WTC11 (cell line): ENCODE data around the gene AGBL1. TPM values are rescaled to one million over a fixed set of nuclear protein-coding genes. Genes with fewer than 3 reads are reported as not detected.

ENCODE experiments used
- ATAC-seq: fragments of 200-7000 bp; cut with Tn5 transposase; 2 replicates; pipeline ENCODE4 v1.10.0; 2021; ENCODE audit warnings: mild to moderate bottlenecking, moderate library complexity
- CTCF ChIA-PET: fragments of 300-600 bp; sonication (Branson Sonifier 250); formaldehyde crosslinking; loops from one replicate; lab custom pipeline; 2021; ENCODE audit warnings: antibody characterized with exemption; lab: Charles Lee
- POLR2A ChIA-PET: fragments of 350-600 bp; sonication (Branson Sonifier 250); formaldehyde crosslinking; loops from one replicate; lab custom pipeline; 2021; ENCODE audit warnings: antibody characterized with exemption; lab: Charles Lee
- DNase-seq: peaks from one replicate; pipeline ENCODE4 v3.0.0; 2021; ENCODE audit warnings: low spot score
- H3K27ac Mint-ChIP-seq: 2 replicates; pipeline ENCODE4 v1.8.0; 2021; ENCODE audit warnings: mixed read lengths
- H3K27me3 Mint-ChIP-seq: 2 replicates; pipeline ENCODE4 v1.8.0; 2021; ENCODE audit warnings: low read depth, mild to moderate bottlenecking, moderate library complexity, mixed read lengths
- H3K36me3 Mint-ChIP-seq: 2 replicates; pipeline ENCODE4 v1.8.0; 2021; ENCODE audit warnings: mixed read lengths
- H3K4me1 Mint-ChIP-seq: 2 replicates; pipeline ENCODE4 v1.8.0; 2022; ENCODE audit warnings: mixed read lengths
- H3K4me3 Mint-ChIP-seq: 2 replicates; pipeline ENCODE4 v1.8.0; 2021; ENCODE audit warnings: mild to moderate bottlenecking, moderate library complexity, mixed read lengths
- H3K9me3 Mint-ChIP-seq: 2 replicates; pipeline ENCODE4 v1.8.0; 2021; ENCODE audit warnings: mixed read lengths
- ATF1 ChIP-seq: sonication (generic); formaldehyde crosslinking; IDR thresholded peaks from 2 replicates; pipeline ENCODE4 v1.8.1; 2023; ENCODE audit warnings: mild to moderate bottlenecking, moderate library complexity, missing genetic modification reagents
- CREB1 ChIP-seq: sonication (generic); formaldehyde crosslinking; IDR thresholded peaks from 2 replicates; pipeline ENCODE4 v1.8.0; 2023; ENCODE audit warnings: mild to moderate bottlenecking, missing genetic modification reagents
- EMX1 ChIP-seq: fragments of 250-450 bp; sonication (Bioruptor Pico); IDR thresholded peaks from 2 replicates; pipeline ENCODE4 v1.8.0; 2021; ENCODE audit warnings: mild to moderate bottlenecking
- ESRRA ChIP-seq: sonication (generic); formaldehyde crosslinking; IDR thresholded peaks from 2 replicates; pipeline ENCODE4 v1.8.1; 2022; ENCODE audit warnings: mild to moderate bottlenecking, missing genetic modification reagents, borderline replicate concordance
- HMGA2 ChIP-seq: fragments of 250-450 bp; sonication (Bioruptor Pico); IDR thresholded peaks from 2 replicates; pipeline ENCODE4 v1.4.0; 2021; ENCODE audit warnings: mild to moderate bottlenecking, moderate library complexity
- IRF2 ChIP-seq: sonication (generic); formaldehyde crosslinking; IDR thresholded peaks from 2 replicates; pipeline ENCODE4 v1.8.0; 2022; ENCODE audit warnings: low read depth, missing genetic modification reagents, borderline replicate concordance
- NFE2L1 ChIP-seq: sonication (generic); formaldehyde crosslinking; IDR thresholded peaks from 2 replicates; pipeline ENCODE4 v1.8.1; 2023; ENCODE audit warnings: missing genetic modification reagents
- OVOL2 ChIP-seq: fragments of 250-450 bp; sonication (Bioruptor Pico); IDR thresholded peaks from 2 replicates; pipeline ENCODE4 v1.9.0; 2021; ENCODE audit warnings: mild to moderate bottlenecking, borderline replicate concordance
- RELA ChIP-seq: sonication (generic); formaldehyde crosslinking; IDR thresholded peaks from 2 replicates; pipeline ENCODE4 v1.8.1; 2022; ENCODE audit warnings: missing genetic modification reagents, mild to moderate bottlenecking, borderline replicate concordance
- SMAD3 ChIP-seq: sonication (generic); formaldehyde crosslinking; IDR thresholded peaks from 2 replicates; pipeline ENCODE4 v1.8.0; 2022; ENCODE audit warnings: missing genetic modification reagents, mild to moderate bottlenecking, borderline replicate concordance
- TEAD4 ChIP-seq: sonication (generic); formaldehyde crosslinking; IDR thresholded peaks from 2 replicates; pipeline ENCODE4 v1.8.0; 2022; ENCODE audit warnings: mild to moderate bottlenecking, missing genetic modification reagents
- TP53 ChIP-seq: sonication (generic); formaldehyde crosslinking; IDR thresholded peaks from 2 replicates; pipeline ENCODE4 v1.8.1; 2023; ENCODE audit warnings: mild to moderate bottlenecking, missing genetic modification reagents
- ZBTB21 ChIP-seq: sonication (generic); formaldehyde crosslinking; IDR thresholded peaks from 2 replicates; pipeline ENCODE4 v1.8.1; 2023; ENCODE audit warnings: mild to moderate bottlenecking, missing genetic modification reagents, borderline replicate concordance
- ZNF121 ChIP-seq: sonication (generic); formaldehyde crosslinking; IDR thresholded peaks from 2 replicates; pipeline ENCODE4 v1.8.0; 2023; ENCODE audit warnings: missing genetic modification reagents
- ZNF219 ChIP-seq: sonication (generic); formaldehyde crosslinking; IDR thresholded peaks from 2 replicates; pipeline ENCODE4 v1.8.0; 2023; ENCODE audit warnings: missing genetic modification reagents, mild to moderate bottlenecking, borderline replicate concordance
- ZNF317 ChIP-seq: sonication (generic); formaldehyde crosslinking; IDR thresholded peaks from 2 replicates; pipeline ENCODE4 v1.8.1; 2023; ENCODE audit warnings: low read depth, mild to moderate bottlenecking, moderate library complexity, missing genetic modification reagents, borderline replicate concordance
- ZNF416 ChIP-seq: fragments of 250-450 bp; sonication (Bioruptor Pico); IDR thresholded peaks from 2 replicates; pipeline ENCODE4 v1.9.0; 2021; ENCODE audit warnings: mild to moderate bottlenecking, inconsistent platforms
- total RNA-seq: library from RNA; stranded (reverse); gene quantifications from 3 replicates; pipeline ENCODE4 v1.2.3, GENCODE V29; 2021
- TF ChIP-seq, protein P1 (sequence below): sonication (generic); formaldehyde crosslinking; IDR thresholded peaks from 2 replicates; pipeline ENCODE4 v1.8.0; 2023; ENCODE audit warnings: missing genetic modification reagents, mild to moderate bottlenecking, borderline replicate concordance
- TF ChIP-seq, protein P2 (sequence below): sonication (generic); formaldehyde crosslinking; IDR thresholded peaks from 2 replicates; pipeline ENCODE4 v1.8.1; 2022; ENCODE audit warnings: mild to moderate bottlenecking, missing genetic modification reagents, moderate library complexity, borderline replicate concordance
- TF ChIP-seq, protein P3 (sequence below): sonication (generic); formaldehyde crosslinking; IDR thresholded peaks from 2 replicates; pipeline ENCODE4 v1.8.1; 2023; ENCODE audit warnings: mild to moderate bottlenecking, missing genetic modification reagents
- TF ChIP-seq, protein P4 (sequence below): sonication (generic); formaldehyde crosslinking; IDR thresholded peaks from 2 replicates; pipeline ENCODE4 v1.8.1; 2023; ENCODE audit warnings: mild to moderate bottlenecking, missing genetic modification reagents, moderate library complexity
- TF ChIP-seq, protein P5 (sequence below): sonication (generic); formaldehyde crosslinking; IDR thresholded peaks from 2 replicates; pipeline ENCODE4 v1.8.0; 2022; ENCODE audit warnings: mild to moderate bottlenecking, missing genetic modification reagents
- TF ChIP-seq, protein P6 (sequence below): sonication (generic); formaldehyde crosslinking; IDR thresholded peaks from 2 replicates; pipeline ENCODE4 v1.8.0; 2023; ENCODE audit warnings: missing genetic modification reagents

The AGBL1 gene
- total RNA-seq, 1 experiment from 2014 or later: not detected

DNA sequence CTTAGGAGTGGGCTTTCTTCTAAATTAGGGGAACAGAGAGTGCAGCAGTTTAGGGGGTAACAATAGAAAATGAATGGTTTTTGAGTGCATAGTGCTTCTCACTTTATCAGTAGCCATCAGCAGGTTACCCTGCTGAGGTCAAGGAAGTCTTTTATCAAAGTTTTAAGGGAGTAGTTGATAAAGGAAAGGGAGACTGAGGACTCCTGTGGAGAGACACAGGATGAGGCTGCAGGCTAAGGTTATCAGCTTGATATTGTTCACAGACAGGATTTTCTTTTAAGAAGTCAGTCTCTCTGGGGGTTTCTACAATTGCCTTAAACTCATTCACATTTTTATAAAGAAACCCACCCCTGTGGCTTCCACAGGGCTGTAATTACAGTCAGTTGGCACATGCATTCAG lies 205.0 kb downstream of the AGBL1 start:
- peaks cover 9% of the 10 kb centered on the region for H3K4me1 Mint-ChIP-seq
- TF ChIP-seq OVOL2 (CRISPR knock-in tag) (no peak), NFE2L1 (no peak), EMX1 (CRISPR knock-in tag) (no peak), ZNF416 (no peak), HMGA2 (CRISPR knock-in tag) (no peak), ZNF121 (no peak)
- TF ChIP-seq, protein P1, sequence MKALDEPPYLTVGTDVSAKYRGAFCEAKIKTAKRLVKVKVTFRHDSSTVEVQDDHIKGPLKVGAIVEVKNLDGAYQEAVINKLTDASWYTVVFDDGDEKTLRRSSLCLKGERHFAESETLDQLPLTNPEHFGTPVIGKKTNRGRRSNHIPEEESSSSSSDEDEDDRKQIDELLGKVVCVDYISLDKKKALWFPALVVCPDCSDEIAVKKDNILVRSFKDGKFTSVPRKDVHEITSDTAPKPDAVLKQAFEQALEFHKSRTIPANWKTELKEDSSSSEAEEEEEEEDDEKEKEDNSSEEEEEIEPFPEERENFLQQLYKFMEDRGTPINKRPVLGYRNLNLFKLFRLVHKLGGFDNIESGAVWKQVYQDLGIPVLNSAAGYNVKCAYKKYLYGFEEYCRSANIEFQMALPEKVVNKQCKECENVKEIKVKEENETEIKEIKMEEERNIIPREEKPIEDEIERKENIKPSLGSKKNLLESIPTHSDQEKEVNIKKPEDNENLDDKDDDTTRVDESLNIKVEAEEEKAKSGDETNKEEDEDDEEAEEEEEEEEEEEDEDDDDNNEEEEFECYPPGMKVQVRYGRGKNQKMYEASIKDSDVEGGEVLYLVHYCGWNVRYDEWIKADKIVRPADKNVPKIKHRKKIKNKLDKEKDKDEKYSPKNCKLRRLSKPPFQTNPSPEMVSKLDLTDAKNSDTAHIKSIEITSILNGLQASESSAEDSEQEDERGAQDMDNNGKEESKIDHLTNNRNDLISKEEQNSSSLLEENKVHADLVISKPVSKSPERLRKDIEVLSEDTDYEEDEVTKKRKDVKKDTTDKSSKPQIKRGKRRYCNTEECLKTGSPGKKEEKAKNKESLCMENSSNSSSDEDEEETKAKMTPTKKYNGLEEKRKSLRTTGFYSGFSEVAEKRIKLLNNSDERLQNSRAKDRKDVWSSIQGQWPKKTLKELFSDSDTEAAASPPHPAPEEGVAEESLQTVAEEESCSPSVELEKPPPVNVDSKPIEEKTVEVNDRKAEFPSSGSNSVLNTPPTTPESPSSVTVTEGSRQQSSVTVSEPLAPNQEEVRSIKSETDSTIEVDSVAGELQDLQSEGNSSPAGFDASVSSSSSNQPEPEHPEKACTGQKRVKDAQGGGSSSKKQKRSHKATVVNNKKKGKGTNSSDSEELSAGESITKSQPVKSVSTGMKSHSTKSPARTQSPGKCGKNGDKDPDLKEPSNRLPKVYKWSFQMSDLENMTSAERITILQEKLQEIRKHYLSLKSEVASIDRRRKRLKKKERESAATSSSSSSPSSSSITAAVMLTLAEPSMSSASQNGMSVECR: no peak
- ATAC-seq (peak; percentile 41), DNase-seq (no peak)
- POLR2A ChIA-PET: interaction anchor here (0.6 kb wide), 1 partner anchor 1297 kb away, joined by 6 read pairs; no protein-coding TSS in a partner anchor
- peaks cover 15% of the 10 kb centered on the region for H3K9me3 Mint-ChIP-seq
- H3K36me3 Mint-ChIP-seq: no peaks in the 10 kb centered on the region
- H3K27ac Mint-ChIP-seq: peak overlapping the region; percentile 20; the same call in 1 of the 2 replicates
- CTCF ChIA-PET: no interaction called here
- H3K27me3 Mint-ChIP-seq: no peaks in the 10 kb centered on the region; the same call in 1 of the 2 replicates
- H3K4me3 Mint-ChIP-seq: no peak overlapping the region

DNA sequence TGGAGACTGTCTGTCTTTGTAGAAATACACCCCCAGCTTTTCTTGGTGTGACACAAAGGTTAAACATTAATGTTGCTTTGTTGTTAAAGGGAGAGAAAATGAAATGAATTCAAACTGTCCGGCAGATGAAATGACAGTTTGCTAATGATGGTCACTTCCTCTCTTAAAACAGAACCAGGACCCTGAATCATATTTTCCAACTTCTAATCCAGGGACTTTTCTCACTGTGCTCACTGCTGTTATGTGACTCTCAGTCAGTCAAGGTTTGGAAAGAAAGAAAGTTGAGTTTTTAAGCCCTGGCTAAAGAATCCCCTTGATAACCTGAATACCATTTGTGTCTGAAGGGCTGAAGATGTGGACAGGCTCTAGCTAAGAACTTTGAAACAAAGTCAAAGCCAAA lies 215.8 kb downstream of the AGBL1 start:
- no peak overlapping the region for H3K27ac Mint-ChIP-seq
- ChIA-PET CTCF (no interaction called here), POLR2A (interaction anchor here (0.7 kb wide), 1 partner anchor 496 kb away, joined by 3 read pairs; no protein-coding TSS in a partner anchor)
- no peaks in the 10 kb centered on the region for H3K36me3 Mint-ChIP-seq
- no peak for TF ChIP-seq RELA
- no peak for TF ChIP-seq IRF2 (CRISPR knock-in tag)
- TF ChIP-seq SMAD3 (CRISPR knock-in tag): no peak
- TF ChIP-seq TP53 (CRISPR knock-in tag): no peak
- TF ChIP-seq CREB1: no peak
- TF ChIP-seq, protein P2, sequence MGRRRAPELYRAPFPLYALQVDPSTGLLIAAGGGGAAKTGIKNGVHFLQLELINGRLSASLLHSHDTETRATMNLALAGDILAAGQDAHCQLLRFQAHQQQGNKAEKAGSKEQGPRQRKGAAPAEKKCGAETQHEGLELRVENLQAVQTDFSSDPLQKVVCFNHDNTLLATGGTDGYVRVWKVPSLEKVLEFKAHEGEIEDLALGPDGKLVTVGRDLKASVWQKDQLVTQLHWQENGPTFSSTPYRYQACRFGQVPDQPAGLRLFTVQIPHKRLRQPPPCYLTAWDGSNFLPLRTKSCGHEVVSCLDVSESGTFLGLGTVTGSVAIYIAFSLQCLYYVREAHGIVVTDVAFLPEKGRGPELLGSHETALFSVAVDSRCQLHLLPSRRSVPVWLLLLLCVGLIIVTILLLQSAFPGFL (CRISPR knock-in tag): no peak
- TF ChIP-seq, protein P3, sequence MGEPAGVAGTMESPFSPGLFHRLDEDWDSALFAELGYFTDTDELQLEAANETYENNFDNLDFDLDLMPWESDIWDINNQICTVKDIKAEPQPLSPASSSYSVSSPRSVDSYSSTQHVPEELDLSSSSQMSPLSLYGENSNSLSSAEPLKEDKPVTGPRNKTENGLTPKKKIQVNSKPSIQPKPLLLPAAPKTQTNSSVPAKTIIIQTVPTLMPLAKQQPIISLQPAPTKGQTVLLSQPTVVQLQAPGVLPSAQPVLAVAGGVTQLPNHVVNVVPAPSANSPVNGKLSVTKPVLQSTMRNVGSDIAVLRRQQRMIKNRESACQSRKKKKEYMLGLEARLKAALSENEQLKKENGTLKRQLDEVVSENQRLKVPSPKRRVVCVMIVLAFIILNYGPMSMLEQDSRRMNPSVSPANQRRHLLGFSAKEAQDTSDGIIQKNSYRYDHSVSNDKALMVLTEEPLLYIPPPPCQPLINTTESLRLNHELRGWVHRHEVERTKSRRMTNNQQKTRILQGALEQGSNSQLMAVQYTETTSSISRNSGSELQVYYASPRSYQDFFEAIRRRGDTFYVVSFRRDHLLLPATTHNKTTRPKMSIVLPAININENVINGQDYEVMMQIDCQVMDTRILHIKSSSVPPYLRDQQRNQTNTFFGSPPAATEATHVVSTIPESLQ: no peak
- no peak for TF ChIP-seq ZNF121
- TF ChIP-seq, protein P4, sequence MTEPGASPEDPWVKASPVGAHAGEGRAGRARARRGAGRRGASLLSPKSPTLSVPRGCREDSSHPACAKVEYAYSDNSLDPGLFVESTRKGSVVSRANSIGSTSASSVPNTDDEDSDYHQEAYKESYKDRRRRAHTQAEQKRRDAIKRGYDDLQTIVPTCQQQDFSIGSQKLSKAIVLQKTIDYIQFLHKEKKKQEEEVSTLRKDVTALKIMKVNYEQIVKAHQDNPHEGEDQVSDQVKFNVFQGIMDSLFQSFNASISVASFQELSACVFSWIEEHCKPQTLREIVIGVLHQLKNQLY: no peak
- TF ChIP-seq ZNF219 (CRISPR knock-in tag): no peak
- TF ChIP-seq, protein P5, sequence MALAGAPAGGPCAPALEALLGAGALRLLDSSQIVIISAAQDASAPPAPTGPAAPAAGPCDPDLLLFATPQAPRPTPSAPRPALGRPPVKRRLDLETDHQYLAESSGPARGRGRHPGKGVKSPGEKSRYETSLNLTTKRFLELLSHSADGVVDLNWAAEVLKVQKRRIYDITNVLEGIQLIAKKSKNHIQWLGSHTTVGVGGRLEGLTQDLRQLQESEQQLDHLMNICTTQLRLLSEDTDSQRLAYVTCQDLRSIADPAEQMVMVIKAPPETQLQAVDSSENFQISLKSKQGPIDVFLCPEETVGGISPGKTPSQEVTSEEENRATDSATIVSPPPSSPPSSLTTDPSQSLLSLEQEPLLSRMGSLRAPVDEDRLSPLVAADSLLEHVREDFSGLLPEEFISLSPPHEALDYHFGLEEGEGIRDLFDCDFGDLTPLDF: no peak
- TF ChIP-seq, protein P6, sequence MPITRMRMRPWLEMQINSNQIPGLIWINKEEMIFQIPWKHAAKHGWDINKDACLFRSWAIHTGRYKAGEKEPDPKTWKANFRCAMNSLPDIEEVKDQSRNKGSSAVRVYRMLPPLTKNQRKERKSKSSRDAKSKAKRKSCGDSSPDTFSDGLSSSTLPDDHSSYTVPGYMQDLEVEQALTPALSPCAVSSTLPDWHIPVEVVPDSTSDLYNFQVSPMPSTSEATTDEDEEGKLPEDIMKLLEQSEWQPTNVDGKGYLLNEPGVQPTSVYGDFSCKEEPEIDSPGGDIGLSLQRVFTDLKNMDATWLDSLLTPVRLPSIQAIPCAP (CRISPR knock-in tag): no peak
- TF ChIP-seq HMGA2 (CRISPR knock-in tag): no peak
- TF ChIP-seq ZNF317: no peak
- no peak for TF ChIP-seq ESRRA (CRISPR knock-in tag)
- no peak for TF ChIP-seq ZBTB21 (CRISPR knock-in tag)
- no peak for TF ChIP-seq ATF1 (CRISPR knock-in tag)
- no peak for TF ChIP-seq TEAD4 (CRISPR knock-in tag)
- H3K27me3 Mint-ChIP-seq: no peaks in the 10 kb centered on the region
- peaks cover 14% of the 10 kb centered on the region for H3K9me3 Mint-ChIP-seq
- peaks cover 39% of the 10 kb centered on the region for H3K4me1 Mint-ChIP-seq
- no peak for ATAC-seq
- no peak for DNase-seq
- no peak overlapping the region for H3K4me3 Mint-ChIP-seq
